ENCODE measurements around the gene EGFR.

DNA sequence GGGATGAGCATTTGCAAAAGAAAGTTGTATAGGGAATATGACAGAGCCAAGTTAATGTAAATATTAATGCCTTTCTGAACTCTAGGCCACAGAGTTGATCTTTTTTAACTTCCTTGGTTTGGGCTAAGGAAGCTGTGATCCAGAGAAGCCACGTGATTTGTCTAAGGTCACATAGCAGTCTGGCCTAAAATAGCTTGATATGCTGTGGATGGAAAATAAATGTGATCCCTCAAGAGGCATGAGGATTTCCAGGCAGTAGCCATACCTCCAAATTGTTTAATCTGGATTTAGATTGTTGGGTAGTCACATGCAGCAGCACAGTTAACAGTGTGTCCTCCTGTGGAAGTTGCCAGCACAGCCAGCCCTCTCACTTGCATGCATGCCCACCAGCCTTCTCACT, 180.6 kb downstream of the EGFR start:
- TF ChIP-seq ZFP3 (CRISPR knock-in tag; IDR thresholded peaks at IDR 0.05) (no peak), ZNF565 (CRISPR knock-in tag; conservative IDR thresholded peaks at IDR 0.05; ENCODE audit: low read depth) (no peak), CSDC2 (CRISPR knock-in tag; IDR thresholded peaks at IDR 0.05) (no peak), RARB (CRISPR knock-in tag; IDR thresholded peaks at IDR 0.05) (no peak), ARNTL (CRISPR knock-in tag; IDR thresholded peaks at IDR 0.05; ENCODE audit: borderline replicate concordance, low read depth) (no peak), OSR1 (CRISPR knock-in tag; IDR thresholded peaks at IDR 0.05) (no peak), ESRRG (CRISPR knock-in tag; IDR thresholded peaks at IDR 0.05) (no peak)
- TF ChIP-seq, protein P1, sequence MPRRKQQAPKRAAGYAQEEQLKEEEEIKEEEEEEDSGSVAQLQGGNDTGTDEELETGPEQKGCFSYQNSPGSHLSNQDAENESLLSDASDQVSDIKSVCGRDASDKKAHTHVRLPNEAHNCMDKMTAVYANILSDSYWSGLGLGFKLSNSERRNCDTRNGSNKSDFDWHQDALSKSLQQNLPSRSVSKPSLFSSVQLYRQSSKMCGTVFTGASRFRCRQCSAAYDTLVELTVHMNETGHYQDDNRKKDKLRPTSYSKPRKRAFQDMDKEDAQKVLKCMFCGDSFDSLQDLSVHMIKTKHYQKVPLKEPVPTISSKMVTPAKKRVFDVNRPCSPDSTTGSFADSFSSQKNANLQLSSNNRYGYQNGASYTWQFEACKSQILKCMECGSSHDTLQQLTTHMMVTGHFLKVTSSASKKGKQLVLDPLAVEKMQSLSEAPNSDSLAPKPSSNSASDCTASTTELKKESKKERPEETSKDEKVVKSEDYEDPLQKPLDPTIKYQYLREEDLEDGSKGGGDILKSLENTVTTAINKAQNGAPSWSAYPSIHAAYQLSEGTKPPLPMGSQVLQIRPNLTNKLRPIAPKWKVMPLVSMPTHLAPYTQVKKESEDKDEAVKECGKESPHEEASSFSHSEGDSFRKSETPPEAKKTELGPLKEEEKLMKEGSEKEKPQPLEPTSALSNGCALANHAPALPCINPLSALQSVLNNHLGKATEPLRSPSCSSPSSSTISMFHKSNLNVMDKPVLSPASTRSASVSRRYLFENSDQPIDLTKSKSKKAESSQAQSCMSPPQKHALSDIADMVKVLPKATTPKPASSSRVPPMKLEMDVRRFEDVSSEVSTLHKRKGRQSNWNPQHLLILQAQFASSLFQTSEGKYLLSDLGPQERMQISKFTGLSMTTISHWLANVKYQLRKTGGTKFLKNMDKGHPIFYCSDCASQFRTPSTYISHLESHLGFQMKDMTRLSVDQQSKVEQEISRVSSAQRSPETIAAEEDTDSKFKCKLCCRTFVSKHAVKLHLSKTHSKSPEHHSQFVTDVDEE (CRISPR knock-in tag; IDR thresholded peaks at IDR 0.05): no peak
- TF ChIP-seq, protein P2, sequence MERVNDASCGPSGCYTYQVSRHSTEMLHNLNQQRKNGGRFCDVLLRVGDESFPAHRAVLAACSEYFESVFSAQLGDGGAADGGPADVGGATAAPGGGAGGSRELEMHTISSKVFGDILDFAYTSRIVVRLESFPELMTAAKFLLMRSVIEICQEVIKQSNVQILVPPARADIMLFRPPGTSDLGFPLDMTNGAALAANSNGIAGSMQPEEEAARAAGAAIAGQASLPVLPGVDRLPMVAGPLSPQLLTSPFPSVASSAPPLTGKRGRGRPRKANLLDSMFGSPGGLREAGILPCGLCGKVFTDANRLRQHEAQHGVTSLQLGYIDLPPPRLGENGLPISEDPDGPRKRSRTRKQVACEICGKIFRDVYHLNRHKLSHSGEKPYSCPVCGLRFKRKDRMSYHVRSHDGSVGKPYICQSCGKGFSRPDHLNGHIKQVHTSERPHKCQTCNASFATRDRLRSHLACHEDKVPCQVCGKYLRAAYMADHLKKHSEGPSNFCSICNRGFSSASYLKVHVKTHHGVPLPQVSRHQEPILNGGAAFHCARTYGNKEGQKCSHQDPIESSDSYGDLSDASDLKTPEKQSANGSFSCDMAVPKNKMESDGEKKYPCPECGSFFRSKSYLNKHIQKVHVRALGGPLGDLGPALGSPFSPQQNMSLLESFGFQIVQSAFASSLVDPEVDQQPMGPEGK (CRISPR knock-in tag; IDR thresholded peaks at IDR 0.05; ENCODE audit: borderline replicate concordance): no peak

Measured in SK-N-SH treated with all-trans-retinoic acid at 6 μM for 48 hours (cell line).